NCI-H82 treated with DMSO at 0.1 percent for 48 hours (cell line): ENCODE results near the gene RGL1.
A peak's percentile ranks its signal among the peaks of the same experiment; 100 is the strongest.

Experiments
- DNase-seq: peaks from one replicate; lab custom pipeline; 2025; ENCODE audit not compliant: unreplicated experiment; lab: John Stamatoyannopoulos, UW

RGL1 gene

DNA sequence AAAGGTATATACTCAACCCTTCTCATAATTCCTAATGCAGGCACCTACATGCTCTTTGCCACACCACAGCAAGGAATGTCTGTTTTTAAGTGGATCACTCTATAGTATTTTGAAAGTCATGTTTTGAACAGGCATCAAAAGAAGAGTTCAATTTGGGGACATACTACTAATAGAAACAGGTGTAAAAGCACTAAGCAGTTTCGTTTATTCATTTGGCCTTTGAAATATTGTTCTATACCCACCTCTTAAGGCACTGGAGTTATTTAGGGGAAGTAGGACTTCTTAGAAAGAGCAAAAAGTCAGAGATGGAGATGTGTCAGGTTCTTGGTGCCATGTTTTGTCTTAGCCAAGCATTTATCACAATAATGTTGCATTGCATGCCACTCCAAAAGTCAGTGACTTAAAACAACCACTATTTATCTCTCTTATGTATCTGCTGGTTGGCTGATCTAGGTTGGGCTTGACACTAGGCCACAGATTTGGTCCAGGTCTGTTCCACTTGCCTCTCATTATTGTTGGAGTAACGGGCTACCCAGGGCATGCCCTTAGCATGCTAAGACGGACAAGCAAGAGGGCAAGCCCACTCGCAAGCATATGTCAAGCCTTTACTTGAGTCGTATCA, 107.5 kb downstream of the RGL1 start:
- DNase-seq: no peak

DNA sequence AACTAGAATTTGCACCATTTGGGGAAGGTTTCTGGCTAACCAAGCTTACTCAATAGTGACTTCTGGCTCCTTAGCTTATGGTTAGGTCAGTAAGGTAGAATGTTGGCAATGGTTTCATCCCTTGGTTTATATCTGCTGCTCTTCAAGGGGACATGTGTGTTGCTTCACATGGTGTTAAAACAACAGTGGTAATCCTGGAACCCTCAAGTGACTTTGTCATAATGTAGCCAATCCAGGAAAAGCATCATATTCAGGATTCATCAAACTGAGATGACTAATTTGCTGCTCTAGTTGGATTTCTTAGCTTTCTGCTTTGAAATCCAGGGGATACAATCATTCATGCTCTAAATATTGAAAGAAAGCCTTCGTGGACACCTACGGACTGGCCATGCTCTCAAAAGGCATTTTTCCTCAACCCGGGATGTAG, 108.7 kb downstream of the RGL1 start:
- DNase-seq: no peak

DNA sequence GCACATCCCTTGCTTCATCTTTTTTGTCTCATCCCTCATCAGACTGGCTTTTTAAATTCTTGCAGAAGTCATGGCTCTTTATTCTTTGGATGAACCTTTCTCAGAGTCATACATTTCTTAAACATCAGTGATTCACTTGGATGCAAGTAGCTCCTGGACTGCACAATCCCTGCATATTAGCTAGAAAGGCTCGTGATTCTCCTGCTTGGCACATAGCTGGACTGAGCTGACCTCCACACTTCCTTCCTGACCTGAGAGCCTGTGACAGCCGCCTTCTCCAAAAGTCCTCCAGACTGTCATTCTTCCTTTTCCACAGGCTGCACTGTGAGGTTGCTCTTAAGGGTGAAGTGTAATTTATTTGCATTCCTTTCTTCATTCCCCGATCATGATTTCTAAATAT, 109.4 kb downstream of the RGL1 start:
- DNase-seq: no peak

DNA sequence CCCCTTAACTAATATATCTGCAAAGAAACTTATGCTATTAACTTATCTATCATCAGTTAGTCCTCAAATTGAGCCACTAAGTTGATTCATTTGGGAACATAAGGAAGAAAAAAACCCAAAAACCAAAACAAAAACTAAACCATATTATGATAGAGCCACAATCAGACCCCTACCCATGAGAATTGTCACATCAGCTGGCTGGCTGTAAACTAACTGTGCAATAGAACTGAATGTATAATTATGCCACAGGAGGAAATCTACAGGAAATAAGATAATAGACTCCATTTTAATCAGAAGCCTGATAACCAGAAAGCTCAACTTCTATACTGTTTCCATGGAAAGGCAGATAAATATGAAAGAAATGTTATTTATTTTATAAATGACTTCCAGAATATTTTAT, 110.0 kb downstream of the RGL1 start:
- DNase-seq: no peak

DNA sequence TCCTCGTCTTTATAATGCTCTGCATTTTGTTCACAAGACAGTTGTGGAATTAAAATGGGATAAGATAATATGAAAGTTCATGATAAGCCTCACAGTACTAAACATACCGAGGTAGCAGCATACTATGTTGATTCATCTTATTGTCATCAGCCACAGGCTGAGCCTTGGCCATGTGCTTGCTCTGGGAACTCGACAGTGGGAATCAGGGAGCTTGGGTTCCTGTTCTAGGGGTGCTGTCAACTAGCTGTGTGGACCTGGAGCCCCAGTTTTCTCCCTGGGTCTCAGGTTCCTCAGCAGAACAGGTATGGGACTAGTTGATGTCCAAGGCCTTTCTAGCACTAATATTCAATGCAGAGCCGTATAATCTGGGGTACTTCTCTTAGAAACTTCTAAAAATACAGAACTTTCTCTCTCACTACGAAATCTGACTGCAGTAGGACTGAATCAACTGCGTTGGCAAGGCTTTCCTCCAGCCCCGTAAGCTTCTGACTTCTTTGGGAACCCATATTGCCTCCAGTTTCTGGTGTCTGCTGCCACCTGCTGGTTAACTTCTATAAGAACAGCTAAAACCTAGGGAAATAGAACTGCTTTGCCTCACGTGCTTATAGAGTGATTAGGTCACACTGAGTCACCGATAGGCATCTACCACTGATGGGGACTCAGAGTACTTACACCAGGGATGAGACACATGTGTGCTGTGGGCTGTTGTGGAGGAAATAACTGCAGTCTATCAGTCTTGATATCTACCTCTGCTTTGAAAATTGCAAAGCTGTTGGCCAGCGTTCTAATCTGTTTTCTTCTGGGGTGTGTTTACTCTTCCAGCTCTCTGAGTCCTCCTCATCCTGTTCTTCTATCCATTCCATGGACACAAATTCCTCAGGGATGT, 110.9 kb downstream of the RGL1 start:
- DNase-seq: peak; percentile 82

GRCh38 chr1:183916574-183916973, 111.7 kb downstream of the RGL1 start:
- DNase-seq: no peak

GRCh38 chr1:183918589-183918988, 113.7 kb downstream of the RGL1 start:
- no peak for DNase-seq

DNA sequence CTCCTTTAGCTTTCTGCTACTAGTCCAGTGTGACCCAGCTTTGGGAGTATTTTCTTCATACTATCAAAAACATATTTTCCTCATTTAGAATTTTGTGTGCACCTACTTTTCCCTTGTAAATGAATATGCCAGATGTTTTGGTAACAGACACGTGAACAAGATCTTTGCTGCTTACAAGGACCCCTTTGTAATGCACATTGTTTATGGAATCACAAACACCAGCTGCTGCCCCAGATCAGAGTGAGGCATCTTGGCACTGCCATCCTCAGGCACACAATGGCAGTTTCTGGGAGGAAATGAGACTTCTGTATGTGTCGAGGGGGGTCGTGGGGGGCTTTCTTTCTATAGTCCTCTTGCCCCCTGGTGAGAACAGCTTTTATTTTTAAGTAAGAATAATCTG, 115.7 kb downstream of the RGL1 start:
- DNase-seq: no peak

- DNase-seq: no peak
These were observed 117.3 kb downstream of the RGL1 start for GRCh38 chr1:183922197-183922596.

DNA sequence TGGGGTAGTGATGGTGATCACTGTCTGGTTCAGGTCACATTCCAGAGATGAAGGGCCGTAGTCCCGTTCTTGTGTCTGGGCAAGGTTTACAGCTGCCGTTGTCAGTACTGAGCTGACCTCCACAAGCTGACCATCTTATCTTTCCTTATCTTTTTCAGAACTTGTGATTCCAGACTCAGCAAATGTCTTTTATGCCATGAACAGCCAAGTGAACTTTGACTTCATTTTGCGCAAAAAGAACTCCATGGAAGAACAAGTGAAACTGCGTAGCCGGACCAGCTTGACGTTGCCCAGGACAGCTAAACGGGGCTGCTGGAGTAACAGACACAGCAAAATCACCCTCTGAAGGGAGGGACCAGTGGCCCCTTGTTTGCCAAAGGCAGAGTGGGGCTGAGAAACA, 121.0 kb downstream of the RGL1 start:
- DNase-seq: no peak

- DNase-seq: no peak
These were observed 122.1 kb downstream of the RGL1 start for GRCh38 chr1:183926983-183927382.

DNA sequence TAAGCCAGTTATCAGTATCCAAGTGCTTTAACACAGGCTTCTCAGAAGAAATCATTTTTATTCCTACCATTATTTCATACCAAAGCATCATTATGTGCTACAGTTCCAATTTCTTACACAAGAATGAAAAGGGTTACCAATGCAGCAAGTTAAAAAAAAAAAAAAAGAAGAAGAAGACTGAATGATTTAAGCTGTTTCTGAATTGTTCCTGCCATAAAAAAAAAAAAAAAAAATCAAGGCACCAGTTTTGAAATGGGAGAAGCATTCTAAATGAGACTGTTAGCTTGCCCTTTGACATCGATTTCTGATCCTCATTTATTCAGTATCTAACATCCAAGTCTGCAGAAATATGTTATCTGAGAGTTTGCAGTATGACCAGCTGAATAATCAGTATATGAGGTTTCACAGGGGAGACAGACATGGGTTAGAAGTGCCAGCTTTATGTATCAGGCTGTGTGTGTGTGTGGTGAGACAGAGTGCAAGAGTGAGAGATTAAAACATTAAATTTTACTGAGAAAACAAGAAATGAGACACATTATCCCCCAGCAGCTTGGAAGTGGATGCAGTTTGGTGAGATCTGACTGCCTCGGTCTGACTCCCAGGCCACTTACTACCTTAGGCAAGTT, 126.8 kb downstream of the RGL1 start:
- DNase-seq: no peak

DNA sequence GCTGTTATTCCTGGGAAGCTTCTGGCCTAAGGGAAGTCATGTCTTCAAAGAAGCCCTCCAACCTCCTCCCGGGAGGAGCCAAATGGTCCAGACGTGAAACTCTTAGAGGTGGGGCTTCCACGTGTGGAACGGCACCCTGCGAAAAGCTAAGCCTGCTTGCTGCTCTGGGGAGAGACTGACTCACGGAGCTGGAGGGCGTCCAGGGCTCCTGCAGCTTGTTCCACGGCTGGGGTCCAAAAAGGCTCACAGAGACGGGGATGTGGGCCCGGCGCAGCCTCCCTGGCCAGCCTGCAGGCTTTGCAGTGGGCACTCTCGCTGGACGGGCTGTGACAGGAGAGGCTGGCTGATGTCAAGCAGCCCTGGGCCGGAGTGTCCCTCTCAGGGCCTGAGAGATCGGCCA, 127.5 kb downstream of the RGL1 start:
- DNase-seq: no peak

DNA sequence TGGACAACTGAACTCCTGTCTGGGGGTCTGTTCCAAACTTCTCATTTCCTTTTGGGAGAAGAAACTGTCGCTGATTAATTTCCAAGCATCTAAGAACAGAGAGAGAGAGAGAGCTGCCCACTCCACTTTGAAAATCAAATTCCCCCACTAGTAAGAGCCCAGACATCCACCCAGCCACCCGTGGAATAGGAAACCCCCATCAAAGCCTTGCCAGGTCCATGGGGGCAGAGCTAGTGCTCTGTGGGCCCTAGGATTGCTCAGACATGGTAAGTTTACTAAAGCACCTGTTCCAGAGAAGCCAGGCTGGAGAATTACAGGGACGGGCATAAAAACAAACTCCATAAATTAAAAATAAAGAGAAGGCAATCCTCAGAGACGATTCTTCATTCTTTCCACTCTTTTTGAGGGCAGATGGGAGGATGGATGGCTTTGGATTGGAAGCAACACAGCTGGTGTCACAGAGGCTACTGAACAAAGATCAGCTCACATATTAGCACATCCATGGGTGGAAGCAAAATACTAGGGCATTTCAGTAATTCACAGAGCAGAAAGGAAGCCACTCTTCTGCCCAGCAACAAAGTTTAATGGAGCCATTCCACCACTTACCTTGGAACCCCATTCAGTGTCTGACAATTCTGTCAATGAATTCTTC, 128.7 kb downstream of the RGL1 start:
- DNase-seq: no peak

GRCh38 chr1:183934314-183934713, 129.4 kb downstream of the RGL1 start:
- no peak for DNase-seq

- no peak for DNase-seq
These were observed 131.1 kb downstream of the RGL1 start for GRCh38 chr1:183936009-183936408.

DNA sequence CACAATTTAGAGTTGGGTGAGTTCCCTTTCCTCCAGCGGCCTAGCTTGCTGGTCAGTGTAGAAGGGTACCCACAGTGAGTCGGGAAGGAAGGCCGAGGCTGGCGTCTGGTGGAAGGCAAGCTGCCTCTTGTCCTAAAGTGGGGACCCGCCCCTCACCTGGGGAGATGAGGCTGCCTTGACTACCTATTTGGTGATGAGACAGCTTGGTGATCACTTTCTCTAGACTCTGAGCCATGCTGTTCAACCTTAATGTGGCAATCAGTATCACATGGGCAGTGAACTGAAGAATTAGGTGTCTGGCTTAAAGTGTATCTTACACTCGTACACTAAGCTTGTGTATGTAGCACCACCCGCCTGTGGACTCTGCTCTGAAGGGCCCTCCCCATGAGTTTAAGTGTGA, 131.9 kb downstream of the RGL1 start:
- no peak for DNase-seq

GRCh38 chr1:183937611-183938010, 132.7 kb downstream of the RGL1 start:
- DNase-seq: no peak

DNA sequence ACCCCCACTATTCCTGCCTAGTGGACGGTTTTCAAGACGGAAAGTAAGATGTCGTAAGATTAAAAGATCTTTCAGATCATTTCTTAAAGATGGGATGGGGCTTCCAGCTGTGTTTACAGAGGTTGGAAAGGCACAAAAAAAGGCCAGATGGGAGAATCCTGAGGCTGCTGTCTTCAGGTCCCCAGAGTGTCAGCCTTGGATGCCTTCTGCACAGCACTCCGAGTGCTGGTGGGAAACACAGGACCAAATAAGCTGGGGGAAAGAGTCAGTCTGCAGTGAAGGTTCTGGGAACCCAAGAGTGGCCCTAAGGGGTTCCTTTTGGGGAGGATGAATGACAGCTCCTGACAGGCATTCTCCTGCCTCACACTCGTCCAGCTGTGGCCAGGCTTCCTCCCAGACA, 136.1 kb downstream of the RGL1 start:
- DNase-seq: no peak

- peak; percentile 28 for DNase-seq
These were observed 138.2 kb downstream of the RGL1 start for GRCh38 chr1:183942933-183943693.
